CMK (cell line): Measurements from ENCODE around the gene ZNF529.

Experiments
- DNase-seq: peaks from one replicate; pipeline ENCODE4 v3.0.0-alpha.2; 2010; ENCODE audit warnings: low read depth

The ZNF529 gene

GRCh38 chr19:36514012-36514612, 59.0 kb downstream of the ZNF529 start:
- DNase-seq, result no peak

- no peak for DNase-seq
Observed at GRCh38 chr19:36508325-36508724, 64.8 kb downstream of the ZNF529 start.

DNA sequence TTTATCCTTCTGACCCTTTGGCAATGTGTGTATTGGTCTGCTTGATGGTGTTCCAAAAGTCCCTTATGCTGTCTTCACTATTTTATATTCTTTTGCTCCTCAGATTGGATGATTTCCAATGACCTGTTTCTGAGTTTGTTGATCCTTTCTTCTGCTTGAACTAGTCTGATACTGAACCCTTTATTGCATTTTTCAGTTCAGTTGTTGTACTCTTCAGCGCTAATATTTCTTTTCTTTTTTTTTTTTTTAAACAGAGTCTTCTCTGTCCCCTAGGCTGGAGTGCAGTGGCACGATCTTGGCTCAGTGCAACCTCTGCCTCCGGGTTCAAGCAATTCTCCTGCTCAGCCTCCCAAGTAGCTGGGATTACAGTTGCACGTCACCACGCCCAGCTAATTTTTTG, 71.1 kb downstream of the ZNF529 start:
- DNase-seq, result no peak

DNA sequence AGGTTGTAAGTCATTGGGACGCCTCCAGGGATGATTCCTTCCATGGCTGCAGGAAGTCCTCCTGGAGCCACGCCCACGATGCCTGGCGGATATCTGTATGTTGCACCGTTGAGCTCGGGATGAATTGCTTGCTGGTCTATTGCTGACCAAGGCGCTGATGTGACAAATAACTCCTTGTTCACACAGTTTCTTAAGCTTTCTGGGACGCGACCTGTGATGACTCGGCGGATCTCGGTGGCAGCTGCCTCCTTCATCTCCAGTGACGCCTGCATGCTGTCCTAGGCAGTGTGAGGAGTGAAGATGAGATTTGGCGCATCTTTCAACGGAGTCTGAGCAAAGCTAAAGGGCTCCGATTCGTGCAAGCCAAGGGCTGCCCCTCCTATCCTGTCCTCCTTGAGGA, 76.1 kb downstream of the ZNF529 start:
- no peak for DNase-seq
